HG02763 (cell line): ENCODE results near the gene PHLDB3.

ENCODE experiments used
- ATAC-seq: cut with Tn5 transposase; IDR thresholded peaks from one replicate; pipeline ENCODE4 v1.9.1; 2021; ENCODE audit warnings: mild to moderate bottlenecking, moderate library complexity; ENCODE audit not compliant: unreplicated experiment

Gene PHLDB3

GRCh38 chr19:43471091-43471490 lies 33.5 kb downstream of the PHLDB3 start:
- no peak for ATAC-seq

GRCh38 chr19:43470288-43470687 lies 34.3 kb downstream of the PHLDB3 start:
- ATAC-seq = no peak

DNA sequence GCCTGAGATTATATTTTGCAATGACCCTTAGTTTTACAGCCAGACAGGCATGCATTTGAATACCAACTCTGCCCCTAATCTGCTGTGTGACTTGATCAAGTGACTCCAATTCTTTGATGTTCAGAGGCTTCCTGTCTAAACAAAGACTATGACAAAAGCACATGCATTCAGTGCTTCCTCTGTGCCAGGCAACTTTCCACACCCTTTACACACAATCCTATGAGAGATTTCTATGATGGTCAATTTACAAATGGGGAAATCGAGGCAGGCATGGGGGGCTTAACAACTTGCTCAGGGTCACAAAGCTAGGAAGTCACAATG lies 35.4 kb downstream of the PHLDB3 start:
- ATAC-seq = no peak

DNA sequence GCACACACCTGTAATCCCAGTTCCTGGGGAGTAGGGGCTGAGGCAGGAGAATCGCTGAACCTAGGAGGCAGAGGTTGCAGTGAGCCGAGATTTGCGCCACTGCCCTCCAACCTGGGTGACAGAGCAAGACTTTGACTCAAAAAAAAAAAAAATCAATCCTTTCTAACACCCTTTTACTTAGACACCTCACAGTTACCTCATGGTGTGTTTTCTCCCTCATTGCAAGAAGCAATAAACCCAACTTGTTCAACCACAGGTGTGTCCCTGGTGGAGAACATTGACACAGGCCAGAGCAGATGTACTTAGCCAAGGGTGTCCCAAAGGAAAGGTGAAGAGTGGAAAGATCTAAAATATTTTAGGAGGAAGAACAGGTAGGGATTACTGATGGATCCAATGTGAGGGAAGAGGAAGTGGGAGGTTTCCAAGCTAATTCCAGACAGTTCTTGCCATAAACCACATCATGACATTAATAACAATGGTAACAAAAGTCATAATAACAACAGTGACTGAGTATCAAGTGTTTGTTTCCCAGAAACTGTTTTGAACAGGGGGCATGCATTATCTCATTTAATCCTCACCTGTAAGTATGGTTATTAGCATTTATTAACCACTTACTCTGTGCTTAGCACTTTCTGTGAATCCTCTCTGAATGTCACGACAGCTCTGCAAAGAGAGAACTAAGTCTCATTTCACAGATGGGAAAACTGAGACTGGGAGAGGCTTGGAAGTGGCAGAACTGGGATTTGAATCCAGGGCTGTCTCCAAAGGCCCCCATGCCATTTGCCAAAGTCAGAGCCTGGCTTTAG lies 36.0 kb downstream of the PHLDB3 start:
- ATAC-seq = no peak

- no peak for ATAC-seq
Measured at GRCh38 chr19:43467730-43468129, 36.8 kb downstream of the PHLDB3 start.

DNA sequence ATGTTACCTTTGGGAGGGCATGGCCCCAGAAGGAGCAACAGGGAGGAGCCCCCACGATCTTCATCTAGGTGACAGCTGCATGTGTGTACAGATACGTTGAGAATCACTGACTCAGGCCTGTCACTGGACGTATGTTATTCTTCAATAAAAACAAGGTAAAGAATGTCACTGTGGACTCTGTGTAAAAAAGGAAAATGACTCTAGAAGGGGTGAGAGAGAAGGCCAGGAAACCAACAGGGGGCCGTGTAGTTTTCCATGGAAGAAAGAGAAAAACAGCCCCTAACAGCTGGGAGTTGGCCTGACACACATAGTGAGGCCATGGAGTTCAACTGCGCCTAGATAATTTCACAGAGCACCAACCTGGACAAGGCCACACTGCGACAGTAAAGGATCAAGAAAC lies 37.3 kb downstream of the PHLDB3 start:
- no peak for ATAC-seq

GRCh38 chr19:43466793-43467192 lies 37.8 kb downstream of the PHLDB3 start:
- ATAC-seq = no peak

- ATAC-seq = no peak
Measured at GRCh38 chr19:43465468-43466120, 39.0 kb downstream of the PHLDB3 start, which contains the start of gene LYPD3. Gene LYPD3 (minus strand): TSS chr19:43465608. CDS start chr19:43465571, 37 bp downstream.

GRCh38 chr19:43464134-43464775 lies 40.3 kb downstream of the PHLDB3 start:
- ATAC-seq = peak; percentile 36

DNA sequence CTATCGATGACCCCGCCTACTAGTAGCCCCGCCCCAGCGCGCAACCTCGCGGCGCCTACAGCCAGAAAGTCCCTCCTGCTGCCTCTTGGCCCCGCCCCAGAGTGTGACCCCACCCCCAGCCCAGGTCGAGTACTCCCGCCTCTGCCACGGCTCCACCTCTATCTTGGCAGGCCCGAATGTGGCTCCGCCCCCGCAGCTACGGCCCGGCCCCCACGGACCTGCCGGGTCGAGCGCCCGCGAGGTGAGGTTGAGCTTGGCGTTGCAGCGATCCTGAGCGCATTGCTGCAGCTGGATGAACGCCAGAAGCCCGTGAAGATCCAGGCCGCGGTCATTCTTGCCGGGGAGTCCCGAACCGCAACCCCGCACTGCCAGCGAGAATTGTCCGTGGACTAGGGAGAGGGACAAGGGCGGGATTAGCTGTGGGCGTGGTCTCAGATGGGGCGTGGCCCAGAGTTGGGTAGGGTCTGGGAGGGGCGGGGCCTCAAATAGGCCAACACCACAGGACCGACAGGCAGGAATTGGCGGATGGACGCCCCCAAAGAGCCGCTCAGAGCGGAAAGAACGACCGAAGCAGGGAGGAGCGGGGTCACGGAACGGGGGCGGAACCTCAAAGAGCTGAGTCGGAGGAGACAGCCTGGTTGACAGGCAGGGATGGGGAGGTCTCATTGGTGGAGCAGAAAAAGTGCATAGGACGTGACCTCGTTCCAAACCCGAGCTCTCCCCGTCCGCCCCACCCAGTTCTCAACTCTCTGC lies 41.0 kb downstream of the PHLDB3 start:
- peak; percentile 82 for ATAC-seq

GRCh38 chr19:43462785-43463380 lies 41.7 kb downstream of the PHLDB3 start:
- no peak for ATAC-seq

DNA sequence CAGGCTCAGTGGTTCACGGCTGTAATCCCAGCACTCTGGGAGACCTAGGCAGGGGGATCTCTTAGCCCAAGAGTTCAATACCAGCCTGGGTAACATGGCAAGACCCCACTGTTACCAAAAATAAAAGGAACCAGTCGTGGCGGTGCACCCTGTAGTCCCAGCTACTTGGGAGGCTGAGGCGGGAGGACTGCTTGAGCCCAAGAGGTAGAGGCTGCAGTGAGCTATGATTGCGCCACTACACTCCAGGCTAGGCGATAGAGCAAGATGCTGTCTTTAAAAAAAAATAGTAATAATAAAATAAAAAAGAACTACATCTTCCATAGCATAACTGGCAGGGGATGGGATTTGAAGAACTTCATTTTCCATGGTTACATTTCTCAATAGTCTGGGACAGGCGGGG lies 42.2 kb downstream of the PHLDB3 start:
- no peak for ATAC-seq

DNA sequence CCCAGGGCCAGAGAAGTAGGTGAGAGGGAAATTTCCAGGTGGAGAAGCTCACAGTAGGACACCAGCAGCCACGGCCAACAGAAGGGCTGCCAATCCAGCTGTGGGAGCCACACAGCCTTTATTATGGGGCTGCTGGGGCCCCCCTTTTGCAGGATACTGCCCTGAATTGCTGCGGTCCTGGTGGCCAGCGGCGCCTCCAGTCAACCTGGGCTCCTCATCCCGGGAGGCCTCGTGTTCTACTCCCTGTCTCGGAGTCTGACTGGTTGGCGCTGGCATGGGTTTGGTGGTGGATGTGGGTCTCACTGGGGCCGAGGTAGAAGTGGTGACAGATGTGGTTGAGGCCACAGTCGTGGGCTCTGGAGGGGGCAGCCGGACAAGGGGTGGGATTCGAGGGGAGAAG lies 43.2 kb downstream of the PHLDB3 start:
- no peak for ATAC-seq

DNA sequence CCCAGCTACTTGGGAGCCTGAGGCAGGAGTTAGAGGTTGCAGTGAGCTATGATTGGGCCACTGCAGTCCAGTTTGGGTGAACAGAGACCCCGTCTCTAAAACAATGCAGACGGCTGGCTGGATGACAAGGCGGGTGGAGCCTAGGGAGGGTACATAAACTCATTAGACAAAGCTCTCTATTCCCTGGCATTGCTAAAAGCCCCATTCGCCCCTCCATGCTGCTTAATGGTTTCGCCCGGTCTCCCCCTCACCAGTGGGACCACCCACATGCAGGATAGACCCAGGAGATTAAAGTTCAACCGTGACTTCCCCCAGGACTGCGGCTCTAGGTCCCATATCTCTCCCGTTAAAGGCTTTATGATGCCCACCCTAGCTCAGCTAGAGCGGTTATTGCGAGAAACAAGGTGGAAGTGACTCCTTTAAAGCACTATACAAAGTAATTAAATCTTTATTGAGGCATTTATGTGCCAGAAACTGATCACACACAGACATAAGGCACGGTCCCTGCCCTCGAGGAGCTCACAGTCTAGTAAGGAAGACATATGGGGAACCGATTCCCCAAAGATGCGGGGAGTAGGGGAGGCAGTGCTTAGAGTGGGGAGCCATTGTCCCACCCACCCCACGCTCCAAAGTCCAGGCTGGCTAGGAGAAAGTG lies 44.1 kb downstream of the PHLDB3 start:
- no peak for ATAC-seq

GRCh38 chr19:43457809-43458208 lies 46.7 kb downstream of the PHLDB3 start:
- no peak for ATAC-seq

- no peak for ATAC-seq
Measured at GRCh38 chr19:43455321-43456113, 49.0 kb downstream of the PHLDB3 start.

GRCh38 chr19:43454031-43454430 lies 50.5 kb downstream of the PHLDB3 start:
- ATAC-seq = no peak

- no peak for ATAC-seq
Measured at GRCh38 chr19:43452582-43452981, 52.0 kb downstream of the PHLDB3 start.

DNA sequence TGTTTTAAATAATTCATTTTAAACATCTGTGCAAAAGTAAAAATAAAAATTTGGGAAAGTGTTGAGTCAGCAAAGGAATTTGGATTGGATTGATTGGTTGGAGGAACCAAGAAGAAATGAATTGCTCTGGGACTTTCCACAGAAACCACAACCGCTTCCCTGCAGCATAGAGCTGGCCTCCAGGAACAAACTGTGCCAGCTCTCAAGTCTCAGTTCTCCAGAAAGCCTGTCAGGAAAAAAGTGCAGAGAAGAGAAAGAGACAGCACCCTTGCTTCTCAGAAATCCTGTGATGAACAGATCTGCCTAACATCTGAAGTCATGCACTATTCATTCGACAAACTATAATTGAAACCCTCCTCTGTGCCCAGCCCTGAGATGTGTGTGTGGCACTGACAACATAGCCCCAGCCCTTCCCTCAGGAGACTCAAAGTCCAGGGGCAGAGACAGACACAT lies 54.0 kb downstream of the PHLDB3 start:
- no peak for ATAC-seq

- ATAC-seq = no peak
Measured at GRCh38 chr19:43447655-43448054, 56.9 kb downstream of the PHLDB3 start.
